ENCODE data around the gene EDN1.

DNA sequence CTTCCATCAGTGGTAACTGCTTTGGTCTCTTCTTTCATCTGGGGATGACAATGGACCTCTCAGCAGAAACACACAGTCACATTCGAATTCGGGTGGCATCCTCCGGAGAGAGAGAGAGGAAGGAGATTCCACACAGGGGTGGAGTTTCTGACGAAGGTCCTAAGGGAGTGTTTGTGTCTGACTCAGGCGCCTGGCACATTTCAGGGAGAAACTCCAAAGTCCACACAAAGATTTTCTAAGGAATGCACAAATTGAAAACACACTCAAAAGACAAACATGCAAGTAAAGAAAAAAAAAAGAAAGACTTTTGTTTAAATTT, 6.1 kb downstream of the EDN1 start:
- TF ChIP-seq, protein P1, sequence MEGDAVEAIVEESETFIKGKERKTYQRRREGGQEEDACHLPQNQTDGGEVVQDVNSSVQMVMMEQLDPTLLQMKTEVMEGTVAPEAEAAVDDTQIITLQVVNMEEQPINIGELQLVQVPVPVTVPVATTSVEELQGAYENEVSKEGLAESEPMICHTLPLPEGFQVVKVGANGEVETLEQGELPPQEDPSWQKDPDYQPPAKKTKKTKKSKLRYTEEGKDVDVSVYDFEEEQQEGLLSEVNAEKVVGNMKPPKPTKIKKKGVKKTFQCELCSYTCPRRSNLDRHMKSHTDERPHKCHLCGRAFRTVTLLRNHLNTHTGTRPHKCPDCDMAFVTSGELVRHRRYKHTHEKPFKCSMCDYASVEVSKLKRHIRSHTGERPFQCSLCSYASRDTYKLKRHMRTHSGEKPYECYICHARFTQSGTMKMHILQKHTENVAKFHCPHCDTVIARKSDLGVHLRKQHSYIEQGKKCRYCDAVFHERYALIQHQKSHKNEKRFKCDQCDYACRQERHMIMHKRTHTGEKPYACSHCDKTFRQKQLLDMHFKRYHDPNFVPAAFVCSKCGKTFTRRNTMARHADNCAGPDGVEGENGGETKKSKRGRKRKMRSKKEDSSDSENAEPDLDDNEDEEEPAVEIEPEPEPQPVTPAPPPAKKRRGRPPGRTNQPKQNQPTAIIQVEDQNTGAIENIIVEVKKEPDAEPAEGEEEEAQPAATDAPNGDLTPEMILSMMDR (IDR thresholded peaks at IDR 0.05) = no peak
- TF ChIP-seq ZFX (IDR thresholded peaks at IDR 0.05; ENCODE audit: borderline replicate concordance) = no peak
